Tracheal epithelial cell (primary cell): ENCODE measurements around the gene SCN3B. TPM values are rescaled to one million over a fixed set of nuclear protein-coding genes. Genes with fewer than 3 reads are reported as not detected.

Experiments used
- total RNA-seq: library from RNA; depleted of rRNA; stranded (reverse); fragments of >200 nt; gene quantifications from 2 replicates; pipeline ENCODE4 v1.2.1, GENCODE V29; 2014

Gene SCN3B
- 0.24 TPM in 1 of 2 replicates, not detected in the other for total RNA-seq

GRCh38 chr11:123654566-123655081 is at the start of gene SCN3B:
TSS of gene SCN3B (minus strand) at chr11:123654624. CDS start at chr11:123653801, 823 bp downstream.

Other genes starting within 250 kb of the SCN3B start
- under 0.01 and 0.96 TPM in 2 replicates for gene GRAMD1B, start 224.4 kb downstream of the SCN3B start, total RNA-seq
- 4.3 and 6.3 TPM in 2 replicates for gene ZNF202, start 87.0 kb upstream of the SCN3B start, total RNA-seq
- not detected in 2 replicates for gene OR6X1, start 99.9 kb upstream of the SCN3B start, total RNA-seq
- gene OR6M1, start 151.7 kb upstream of the SCN3B start, total RNA-seq, result not detected in 2 replicates
- not detected in 2 replicates for gene TMEM225, start 231.0 kb upstream of the SCN3B start, total RNA-seq
- gene OR8D4, start 247.5 kb upstream of the SCN3B start, total RNA-seq, result not detected in 2 replicates